ENCODE measurements around the gene PLN.
A peak's percentile ranks its signal among the peaks of the same experiment; 100 is the strongest.

Gene PLN

DNA sequence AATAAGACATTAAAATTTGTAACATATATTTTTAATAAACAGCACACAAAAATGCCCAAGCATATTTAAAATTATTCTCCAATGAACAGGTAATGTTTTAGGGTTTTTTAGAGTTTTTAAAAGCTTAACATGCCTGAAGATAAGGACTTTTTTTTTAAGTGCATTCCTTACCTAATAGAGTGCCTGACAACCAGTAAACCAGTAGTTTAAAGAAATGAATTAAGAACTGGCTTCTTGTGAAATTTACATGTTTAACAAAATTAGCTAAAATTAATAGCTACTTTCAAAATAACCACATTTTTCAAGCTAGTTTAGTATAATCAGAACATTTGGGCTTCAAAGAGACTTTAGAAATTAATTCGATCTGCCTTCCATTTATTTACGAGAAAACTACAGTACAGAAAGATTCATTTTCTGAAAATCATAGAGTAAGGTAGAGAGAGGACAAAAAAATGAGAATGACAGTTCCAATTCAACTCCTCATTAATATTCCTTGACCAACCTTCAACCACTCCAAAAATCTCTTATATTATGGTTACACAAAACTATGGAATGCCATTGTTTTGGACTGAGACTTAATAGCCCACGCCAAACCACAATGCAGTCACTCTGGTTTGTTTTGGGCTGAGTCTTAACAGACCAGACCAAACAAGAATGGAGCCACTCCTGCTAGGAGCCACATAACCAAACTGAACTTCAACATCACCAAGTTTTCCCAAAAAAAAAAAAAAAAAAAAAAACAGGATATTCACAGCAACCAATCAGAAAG, 5.7 kb upstream of the PLN start:
- no peak for DNase-seq

DNA sequence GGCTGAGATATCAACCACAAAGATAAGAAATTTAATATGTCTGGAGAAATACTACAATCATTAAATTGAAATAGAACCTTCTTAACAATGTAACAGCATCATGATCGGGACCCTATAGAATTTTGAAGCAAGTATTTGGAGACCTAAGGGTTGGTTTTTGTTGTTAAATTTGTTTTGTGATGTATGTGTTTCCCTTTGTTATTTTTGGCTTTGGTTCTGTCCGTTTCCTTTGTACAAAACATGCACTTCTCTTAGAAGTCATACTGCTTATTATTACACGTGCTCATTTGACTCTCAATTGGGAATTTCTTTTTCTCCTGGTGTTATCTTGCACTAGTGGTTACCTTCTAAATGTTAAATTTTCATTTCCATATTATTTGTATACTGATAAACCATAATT, 4.0 kb upstream of the PLN start:
- DNase-seq = no peak

- DNase-seq = no peak
Measured at GRCh38 chr6:118546164-118546879, 1.8 kb upstream of the PLN start.

DNA sequence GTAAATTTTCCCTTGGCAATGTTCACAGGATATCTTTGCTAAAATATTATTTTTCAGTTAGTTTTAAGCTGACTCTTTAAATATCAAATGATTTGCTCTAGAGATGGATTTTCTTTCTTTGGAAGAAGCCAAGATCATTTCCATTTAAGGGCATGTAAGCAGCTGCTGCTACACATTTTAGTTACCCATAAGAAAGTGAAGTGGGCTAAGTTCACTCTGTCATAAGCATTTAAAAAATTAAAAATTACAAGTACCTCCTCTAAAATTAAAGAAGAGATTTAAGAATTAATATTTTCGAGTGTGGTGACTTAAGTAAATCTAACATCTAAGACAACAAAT, 1.2 kb upstream of the PLN start:
- DNase-seq = no peak

- DNase-seq = no peak
Measured at GRCh38 chr6:118548613-118549012, 517 bp downstream of the PLN start.

DNA sequence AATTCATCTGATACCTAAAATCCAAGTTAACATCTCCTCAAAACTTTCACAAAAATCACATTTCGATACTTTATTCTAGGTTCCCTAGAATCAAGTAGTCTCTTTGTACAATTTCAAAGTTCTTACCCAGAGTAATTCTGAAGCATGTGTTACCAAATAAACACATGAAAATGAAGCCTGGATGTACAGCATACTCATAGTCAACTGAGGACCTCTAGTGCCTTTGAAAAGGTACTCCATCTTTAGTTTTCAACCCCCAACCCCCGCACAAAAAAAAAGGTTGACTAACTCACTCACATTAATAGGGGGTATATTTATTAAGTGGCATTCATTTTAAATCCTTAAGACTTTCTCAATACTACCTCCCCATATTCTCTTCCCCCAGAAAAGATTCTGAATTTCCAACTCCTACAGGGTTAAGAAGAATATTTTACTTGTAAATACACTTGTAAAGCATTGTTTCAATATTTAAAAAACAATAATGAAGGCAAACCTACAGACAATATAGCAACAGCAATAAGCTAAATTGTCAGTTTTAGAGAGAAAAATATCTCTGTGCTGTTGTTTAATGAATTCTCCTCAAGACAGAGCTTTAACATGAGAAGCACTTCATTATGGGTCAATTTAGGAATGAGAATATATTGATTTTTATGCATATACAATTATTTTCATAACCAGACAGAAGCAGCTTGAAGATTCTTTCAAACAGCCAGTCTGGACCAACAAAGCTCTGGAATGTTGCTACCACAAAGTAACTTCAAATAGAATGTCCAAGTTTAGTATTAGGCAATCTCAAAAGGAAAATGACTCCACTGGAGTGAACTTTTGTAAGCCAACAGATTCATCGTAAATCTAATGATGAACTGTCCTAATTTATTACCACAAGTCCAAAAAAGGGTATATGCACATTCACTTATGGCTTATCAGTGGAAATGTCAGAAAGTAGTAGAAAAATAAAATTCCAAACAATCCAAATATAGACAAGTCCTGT, 3.3 kb downstream of the PLN start:
- DNase-seq = peak; percentile 54

GRCh38 chr6:118553132-118553531, 5.0 kb downstream of the PLN start:
- no peak for DNase-seq

GRCh38 chr6:118554698-118555097, 6.6 kb downstream of the PLN start:
- no peak for DNase-seq

DNA sequence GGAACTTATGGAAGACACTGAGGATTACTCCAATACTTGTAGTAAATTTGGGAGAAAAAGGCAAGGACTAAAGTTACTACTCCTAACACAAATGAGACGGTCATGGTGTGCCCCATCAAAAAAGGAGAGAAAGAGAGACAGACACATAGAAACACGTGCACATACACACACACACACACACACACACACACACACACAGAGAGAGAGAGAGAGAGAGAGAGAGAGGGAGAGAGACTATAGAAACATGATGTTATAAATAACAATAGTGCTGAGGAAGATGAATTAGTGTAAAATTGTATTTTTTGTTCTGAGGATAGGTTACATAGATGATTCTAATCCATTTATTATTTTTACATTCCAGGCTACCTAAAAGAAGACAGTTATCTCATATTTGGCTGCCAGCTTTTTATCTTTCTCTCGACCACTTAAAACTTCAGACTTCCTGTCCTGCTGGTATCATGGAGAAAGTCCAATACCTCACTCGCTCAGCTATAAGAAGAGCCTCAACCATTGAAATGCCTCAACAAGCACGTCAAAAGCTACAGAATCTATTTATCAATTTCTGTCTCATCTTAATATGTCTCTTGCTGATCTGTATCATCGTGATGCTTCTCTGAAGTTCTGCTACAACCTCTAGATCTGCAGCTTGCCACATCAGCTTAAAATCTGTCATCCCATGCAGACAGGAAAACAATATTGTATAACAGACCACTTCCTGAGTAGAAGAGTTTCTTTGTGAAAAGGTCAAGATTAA, 10.5 kb downstream of the PLN start:
- DNase-seq = no peak

GRCh38 chr6:118559659-118560058, 11.6 kb downstream of the PLN start:
- DNase-seq = no peak

- no peak for DNase-seq
Measured at GRCh38 chr6:118562248-118562647, 14.2 kb downstream of the PLN start.

DNA sequence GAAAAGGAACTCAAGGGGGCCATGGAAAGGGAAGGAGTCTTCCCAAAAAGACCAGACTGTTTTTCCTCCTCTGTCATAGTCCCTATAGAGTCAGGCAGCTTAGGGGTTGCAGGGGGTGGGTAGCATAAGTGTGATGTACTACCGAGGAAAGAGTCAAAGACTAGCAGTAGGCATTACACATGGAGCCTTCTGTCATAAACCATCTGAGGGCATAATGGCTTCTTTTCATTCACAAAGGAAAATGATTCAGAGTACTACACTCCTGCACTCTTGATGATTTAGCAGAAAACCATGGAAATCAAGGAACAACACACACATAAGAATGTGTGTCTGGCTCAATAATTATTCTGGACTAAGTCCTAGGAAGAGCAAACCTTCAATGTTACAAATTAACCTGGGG, 14.9 kb downstream of the PLN start:
- no peak for DNase-seq

DNA sequence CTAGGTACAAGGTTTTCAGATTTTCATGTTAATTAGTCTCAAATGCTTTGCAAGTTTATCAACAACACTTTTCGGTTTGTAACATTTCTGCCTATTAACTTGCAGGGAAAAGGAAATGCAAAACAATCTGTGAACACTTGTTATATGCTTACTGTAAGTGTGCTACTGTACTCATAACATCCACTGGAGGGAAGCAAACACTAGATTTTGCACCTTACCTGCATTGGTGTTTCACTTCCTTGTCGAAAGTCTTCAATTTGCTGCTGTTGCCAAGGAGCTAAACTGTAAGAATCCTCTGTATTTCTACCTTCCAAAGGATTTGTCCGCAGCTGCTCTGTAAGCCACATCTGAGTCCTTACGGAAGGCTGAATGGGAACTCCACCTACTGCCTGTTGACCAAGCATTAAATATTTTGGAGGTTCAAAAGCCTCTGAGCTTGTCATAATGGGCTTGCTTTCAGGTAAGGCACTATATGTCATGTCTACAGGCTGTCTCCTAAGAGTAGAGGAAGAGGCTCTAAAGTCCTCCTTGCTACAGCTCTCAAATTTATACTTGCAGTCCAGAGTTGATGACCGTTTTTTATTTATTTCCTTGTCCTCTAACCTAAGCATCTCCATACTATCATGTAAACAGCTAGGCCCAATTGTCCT, 17.3 kb downstream of the PLN start:
- DNase-seq = peak; percentile 45

GRCh38 chr6:118567974-118568373, 19.9 kb downstream of the PLN start:
- no peak for DNase-seq

DNA sequence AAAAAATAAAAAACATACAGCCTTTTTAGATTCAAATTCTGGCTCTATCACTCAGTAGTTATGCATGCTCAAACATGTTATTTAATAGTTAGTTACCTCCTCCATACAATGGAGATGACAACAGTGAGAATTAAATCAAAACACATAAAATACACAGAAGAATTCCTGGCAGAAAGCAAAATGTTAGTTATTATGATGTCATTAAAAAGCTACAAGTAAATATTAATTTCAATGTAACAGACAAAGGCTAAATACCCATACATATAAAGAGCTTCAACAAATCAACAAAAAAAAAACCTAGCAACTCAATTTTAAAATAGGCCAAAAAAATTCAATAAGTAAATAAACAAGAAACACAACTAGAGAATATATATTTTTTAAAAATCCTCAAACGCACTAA, 21.4 kb downstream of the PLN start:
- no peak for DNase-seq

DNA sequence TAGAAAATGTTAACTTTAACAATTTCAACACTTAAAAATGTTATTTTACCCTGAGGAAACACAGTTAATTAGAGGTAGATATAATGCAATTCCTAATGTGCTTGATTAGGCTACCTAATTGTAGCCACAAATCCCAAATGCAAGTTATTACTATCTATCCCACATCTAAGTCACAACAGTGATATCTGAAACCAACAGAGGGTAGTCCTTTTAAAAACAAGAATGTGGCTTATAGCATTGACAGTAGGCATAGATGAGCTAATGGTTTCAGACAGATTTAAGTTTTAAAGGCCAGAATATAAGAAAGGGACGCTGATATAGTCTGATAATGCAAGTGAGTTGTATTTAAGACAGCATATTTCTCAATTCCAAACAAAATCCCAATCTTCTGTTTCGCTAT, 23.0 kb downstream of the PLN start:
- DNase-seq = no peak

- DNase-seq = no peak
Measured at GRCh38 chr6:118574051-118574865, 26.2 kb downstream of the PLN start.

DNA sequence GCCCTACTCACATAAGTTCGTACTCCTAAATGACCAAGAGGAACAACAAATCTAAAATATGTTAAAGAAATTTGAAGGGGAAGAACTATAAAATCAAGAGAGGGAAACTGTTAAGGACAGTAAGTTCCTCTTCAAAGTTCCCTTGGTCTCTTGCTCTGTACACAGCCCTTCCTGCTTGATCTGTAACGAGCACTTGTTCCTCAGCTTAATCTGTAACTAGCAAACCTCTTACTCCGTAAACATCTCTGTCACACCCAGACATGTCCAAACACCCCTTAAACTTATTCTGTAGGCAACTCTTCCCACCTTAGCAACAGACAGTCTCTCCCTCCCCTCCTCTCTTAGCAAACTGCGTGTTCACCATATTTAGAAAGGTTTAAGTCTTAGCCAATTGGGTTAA, 29.9 kb downstream of the PLN start:
- DNase-seq = no peak

DNA sequence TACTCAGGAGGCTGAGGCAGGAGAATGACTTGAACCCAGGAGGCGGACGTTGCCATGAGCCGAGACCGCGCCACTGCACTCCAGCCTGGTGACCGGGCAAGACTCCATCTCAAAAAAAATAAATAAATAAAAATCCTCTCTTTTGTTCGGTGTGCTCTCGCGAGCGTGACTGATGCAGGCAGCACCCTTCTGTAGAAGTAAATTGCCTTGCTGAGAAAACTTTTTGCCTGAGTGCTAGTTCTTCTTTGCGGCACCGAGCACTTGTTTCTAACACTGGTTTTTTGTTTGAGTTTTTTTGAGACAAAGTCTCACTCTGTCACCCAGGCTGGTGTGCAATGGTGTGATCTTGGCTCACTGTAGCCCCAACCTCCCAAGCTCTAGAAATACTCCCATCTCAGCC, 30.5 kb downstream of the PLN start:
- DNase-seq = no peak

GRCh38 chr6:118579786-118580185, 31.7 kb downstream of the PLN start:
- no peak for DNase-seq

Measured in NCI-H774 (cell line).